GM12891 (cell line): Measurements from ENCODE around the gene CYFIP1.

Source experiments
- POLR2A ChIP-seq: IDR thresholded peaks from 2 replicates; pipeline ENCODE4 v1.6.1; 2011; ENCODE audit warnings: low read depth, low read length, control low read depth
- POLR2AphosphoS5 ChIP-seq: IDR thresholded peaks from 2 replicates; pipeline ENCODE4 v1.6.1; 2011; ENCODE audit warnings: low read depth, low read length, control low read depth
- POU2F2 ChIP-seq: IDR thresholded peaks from 2 replicates; pipeline ENCODE4 v1.6.1; 2011; ENCODE audit warnings: low read depth, mild to moderate bottlenecking, control low read depth, low read length, moderate library complexity

DNA sequence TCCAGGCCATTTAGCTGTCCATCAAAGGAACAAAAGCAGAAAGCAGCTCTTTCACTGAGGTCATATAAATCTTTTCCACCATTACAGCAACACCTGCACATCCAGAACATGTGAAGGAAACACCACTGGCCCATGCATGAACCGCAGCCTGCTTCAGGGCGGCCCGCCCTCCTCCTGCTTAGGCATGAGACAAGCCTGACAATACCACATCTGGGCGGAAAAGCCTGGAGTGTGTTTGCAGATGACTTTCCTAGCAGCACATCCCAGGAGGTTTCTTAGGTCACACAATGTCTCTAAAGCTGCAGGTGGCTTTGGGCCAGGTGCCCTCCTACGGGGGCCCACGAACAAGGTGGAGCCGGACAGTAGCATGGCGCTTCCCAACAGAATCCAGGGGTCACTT is 19.6 kb downstream of the CYFIP1 start:
- TF ChIP-seq POLR2A (no peak), POLR2AphosphoS5 (no peak), POU2F2 (no peak)
